ENCODE data around the gene ARHGEF25.
"Not testable (repeated sequence)": the region's sequence is repeated elsewhere in the genome, so short reads cannot be mapped to it uniquely, and the experiment has no call there.

Gene ARHGEF25

DNA sequence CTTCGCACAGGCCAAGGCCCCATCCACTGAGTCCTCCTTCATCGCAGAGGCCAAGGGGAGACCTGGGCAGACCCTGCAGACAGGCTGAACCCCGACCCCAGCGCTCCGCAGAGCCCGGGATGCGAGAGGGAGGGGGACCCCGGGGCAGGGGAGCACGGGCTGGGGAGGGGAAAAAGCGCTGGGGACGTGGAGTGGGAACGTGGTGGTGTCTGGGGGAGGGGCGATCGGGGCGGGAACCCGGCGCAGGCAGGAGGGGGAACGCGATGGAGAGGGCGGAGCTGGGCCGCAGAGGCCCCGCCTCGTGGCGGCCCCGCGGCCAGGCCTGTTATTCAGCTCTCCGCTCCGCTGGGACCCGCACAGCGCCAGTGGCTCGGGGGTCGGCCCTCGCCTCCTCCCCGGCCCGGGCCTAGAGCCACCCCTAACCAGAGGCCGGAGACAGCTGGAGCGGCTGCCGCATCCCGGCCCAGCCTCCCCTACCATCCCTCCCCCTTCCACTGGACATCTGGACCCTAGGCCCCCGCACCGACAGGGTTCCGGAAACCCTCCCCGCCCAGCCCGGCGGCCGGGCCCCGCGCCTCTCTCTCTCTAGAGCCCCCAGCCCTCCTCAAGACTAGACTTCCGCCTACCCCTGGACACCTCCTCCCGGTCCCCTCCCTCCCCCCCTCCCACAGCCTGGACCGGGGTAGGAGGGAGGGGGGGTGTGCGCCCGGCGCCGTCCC lies at the start of gene ARHGEF25:
Gene ARHGEF25 (plus strand): TSS at position 328 of the 719 bp plus-strand sequence. CDS start 460 bp downstream, outside the sequence.
- DNase-seq, result peak; percentile 37

DNA sequence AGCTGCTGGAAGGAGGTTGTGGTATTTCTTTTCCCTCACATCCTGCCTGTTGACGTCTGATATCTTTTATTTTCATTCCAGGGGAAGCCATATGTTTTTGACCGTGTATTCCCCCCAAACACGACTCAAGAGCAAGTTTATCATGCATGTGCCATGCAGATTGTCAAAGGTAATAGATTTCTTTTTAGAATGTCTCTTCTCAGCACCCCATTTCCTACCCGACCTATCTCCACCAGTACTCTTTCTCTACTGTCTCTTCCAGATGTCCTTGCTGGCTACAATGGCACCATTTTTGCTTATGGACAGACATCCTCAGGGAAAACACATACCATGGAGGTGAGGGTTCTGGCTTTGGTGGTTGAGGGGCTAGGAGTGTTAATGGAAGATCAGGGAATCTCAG lies 47.9 kb upstream of the ARHGEF25 start:
- DNase-seq, result no peak

DNA sequence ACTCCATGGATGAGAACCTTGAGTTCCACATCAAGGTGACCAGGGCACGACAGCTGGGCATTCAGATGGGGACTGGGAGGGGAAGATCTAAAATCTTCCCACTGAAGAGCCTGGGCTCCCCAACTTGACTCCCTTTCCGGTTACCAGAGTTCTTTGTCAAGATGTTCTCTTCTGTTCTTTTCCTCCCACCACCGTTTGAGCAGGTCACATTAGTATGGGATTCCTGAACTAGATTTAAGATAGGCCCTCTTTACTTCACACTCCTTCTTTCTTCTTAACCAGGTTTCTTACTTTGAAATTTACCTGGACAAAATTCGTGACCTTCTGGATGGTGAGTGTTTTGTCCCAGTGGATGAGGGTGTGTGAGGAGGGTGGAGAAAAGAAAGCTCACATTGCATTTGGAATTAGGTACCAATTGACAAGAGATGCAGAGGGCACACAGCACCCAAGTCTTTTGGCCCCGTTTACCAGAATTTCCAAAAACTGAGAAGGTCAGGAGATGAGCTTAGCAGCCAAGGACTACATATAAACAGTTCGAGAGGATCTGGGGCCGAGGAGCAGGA lies 47.0 kb upstream of the ARHGEF25 start:
- no peak for DNase-seq

DNA sequence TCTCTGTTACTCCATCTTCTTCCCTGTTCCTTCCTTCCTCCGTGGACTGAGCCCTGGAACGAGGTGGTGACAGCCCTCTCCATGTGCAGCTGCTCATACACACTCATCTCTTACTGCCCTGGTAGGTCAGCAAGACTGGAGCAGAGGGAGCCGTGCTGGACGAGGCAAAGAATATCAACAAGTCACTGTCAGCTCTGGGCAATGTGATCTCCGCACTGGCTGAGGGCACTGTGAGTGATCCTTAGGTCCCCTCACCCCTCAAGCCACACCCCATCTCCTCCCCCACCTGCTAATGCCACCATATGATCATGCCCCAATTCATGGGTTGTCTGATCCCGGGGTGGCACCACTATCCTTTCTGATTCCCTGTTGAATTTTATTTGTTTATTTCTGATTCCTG lies 42.4 kb upstream of the ARHGEF25 start:
- no peak for DNase-seq

DNA sequence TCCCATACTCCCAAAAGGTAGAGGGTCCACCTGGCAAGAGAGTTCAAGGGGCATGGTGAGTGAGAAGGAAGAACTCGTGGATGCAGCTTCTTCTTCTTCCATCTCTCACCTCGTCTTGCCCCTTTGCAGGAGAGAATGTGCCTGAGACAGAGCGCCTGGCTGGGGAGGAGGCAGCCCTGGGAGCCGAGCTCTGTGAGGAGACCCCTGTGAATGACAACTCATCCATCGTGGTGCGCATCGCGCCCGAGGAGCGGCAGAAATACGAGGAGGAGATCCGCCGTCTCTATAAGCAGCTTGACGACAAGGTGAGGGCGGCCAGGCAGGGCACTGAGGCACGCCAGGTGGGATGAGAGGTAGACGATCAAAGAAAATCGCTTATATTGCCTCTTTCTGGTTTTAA lies 41.4 kb upstream of the ARHGEF25 start:
- no peak for DNase-seq

DNA sequence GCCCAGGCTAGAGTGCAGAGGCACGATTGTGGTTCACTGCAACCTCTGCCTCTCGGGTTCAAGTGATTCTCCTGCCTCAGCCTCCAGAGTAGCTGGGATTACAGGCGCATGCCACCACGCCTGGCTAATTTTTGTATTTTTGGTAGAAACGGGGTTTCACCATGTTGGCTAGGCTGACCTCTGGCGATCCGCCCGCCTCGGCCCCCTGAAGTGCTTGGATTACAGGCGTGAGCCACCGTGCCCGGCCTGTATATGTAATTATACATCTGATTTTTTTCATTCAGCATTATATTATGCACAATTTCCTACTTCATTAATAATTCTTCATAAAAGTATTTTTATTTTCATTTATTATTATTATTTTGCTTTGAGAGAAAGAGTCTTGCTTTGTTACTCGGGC lies 40.8 kb upstream of the ARHGEF25 start:
- DNase-seq, result not testable (repeated sequence)

DNA sequence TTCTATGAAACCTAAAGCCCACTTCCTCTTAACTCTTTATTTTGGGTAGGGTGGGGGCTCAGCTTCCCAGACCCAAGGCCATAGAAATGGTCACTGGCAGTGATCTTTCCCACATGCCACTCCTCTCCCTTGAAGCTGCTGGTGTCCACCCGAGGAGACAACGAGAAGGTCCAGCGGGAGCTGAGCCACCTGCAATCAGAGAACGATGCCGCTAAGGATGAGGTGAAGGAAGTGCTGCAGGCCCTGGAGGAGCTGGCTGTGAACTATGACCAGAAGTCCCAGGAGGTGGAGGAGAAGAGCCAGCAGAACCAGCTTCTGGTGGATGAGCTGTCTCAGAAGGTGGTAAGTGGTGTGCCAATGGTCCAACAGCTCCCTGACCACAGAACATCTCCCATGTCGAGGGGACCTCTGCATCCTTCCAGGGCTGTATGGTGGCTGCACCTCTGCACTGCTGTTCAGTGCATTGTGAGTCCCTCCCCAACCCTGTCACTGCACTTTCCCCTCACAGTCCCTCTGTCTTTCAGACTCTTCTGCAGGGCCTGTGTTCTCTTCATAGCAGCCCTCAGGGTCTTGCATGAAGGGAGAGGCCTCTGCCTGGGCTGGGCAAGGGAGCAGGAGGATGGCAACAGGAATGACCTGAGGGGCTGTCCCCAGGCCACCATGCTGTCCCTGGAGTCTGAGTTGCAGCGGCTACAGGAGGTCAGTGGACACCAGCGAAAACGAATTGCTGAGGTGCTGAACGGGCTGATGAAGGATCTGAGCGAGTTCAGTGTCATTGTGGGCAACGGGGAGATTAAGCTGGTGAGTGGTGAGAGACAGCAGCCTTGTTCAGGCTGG lies 39.1 kb upstream of the ARHGEF25 start:
- DNase-seq, result no peak

DNA sequence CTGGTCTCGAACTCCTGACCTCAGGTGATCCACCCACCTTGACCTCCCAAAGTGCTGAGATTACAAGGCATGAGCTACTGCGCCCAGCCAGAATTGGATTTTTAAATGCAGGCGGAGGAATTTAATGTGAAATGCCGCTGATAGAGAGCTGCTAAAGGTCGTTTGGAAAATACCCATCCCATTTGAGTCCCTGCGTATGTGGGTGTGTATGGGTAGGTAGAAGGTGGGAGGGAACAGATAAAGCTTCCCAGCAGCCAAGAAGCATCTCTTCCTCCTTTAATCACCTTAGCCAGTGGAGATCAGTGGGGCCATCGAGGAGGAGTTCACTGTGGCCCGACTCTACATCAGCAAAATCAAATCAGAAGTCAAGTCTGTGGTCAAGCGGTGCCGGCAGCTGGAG lies 36.4 kb upstream of the ARHGEF25 start:
- no peak for DNase-seq

DNA sequence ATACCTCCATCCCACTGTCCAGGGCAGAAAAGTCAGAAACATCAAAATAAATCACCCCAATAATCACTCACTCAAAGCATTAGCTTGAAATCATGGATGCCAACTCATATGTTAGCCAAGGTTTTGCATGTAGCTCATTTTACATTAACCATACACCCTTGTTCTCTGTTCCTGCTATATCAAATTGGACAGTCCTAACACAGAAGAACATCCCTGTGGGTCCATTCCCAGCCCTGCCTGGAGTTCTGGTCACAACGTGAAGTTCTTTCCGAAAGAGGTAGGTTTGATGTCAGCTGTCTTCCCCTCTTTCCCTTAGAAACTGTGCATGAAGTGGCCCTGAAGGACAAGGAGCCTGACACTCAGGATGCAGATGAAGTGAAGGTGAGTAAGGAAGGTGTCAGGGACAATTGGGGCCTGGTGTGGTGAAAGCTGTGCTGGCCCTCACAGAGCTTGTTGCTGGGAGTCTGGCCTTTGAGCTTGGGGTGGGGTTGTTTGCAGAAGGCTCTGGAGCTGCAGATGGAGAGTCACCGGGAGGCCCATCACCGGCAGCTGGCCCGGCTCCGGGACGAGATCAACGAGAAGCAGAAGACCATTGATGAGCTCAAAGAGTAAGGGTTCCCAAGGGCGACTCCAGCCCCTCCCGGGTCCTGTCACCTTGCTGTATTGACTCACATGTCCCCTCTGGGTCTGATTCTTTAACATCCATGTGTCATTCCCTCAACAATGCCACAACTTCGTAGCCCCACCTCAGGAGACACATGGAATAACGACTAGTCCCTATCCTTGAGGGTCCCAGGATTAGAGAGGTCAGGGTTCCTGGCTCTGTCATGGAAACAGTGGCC lies 35.2 kb upstream of the ARHGEF25 start:
- DNase-seq, result no peak

DNA sequence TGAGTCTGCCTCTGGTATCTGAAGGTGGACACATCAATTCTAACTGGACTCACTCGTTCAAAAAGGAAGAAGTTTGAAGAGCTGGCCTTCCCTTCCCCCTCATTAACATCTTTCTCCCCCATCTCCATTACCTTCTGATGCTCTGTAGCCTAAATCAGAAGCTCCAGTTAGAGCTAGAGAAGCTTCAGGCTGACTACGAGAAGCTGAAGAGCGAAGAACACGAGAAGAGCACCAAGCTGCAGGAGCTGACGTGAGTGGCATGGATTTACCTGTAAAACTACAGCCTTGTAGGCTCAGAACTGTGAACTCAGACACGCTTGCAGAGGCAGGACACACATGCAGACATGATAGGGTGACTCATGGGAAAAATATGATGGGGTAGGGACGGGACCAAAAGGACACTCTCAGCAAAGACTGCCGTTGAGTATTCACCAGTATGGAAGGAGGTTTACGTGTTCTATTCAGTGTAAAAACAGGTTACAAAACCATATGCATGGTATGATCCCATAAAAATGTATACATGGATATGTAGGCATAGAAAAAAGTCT lies 34.5 kb upstream of the ARHGEF25 start:
- DNase-seq, result no peak

DNA sequence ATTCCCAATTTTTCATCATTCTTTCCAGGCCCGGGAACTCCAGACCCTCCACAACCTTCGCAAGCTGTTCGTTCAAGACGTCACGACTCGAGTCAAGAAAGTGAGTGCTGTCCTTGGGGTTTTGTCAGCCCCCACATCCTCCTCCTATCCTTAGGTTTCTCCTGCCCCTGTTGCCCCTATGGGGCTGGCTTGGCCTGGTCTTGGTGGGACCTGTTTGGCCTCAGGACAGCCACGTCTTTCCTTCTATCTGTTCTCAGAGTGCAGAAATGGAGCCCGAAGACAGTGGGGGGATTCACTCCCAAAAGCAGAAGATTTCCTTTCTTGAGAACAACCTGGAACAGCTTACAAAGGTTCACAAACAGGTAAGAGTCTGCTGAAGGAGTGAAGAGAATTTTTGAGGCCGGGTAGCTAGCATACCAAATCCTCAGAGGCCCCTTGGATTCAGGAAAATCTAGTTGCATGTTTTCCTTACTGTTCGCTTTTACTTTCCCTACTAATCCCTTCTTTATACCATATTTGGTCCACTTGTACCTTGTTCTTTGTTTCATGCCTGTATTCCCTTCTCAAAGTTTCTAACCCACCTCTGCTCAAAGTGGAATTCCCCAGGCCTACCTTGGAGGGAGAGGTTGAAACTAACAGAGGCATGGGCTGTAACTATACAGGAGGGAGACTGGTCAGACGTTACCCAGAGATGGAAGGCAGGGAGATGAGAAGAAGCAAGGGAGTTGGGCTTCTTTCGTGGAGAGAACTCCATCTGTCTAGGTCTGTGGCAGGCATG lies 33.1 kb upstream of the ARHGEF25 start:
- DNase-seq, result no peak

DNA sequence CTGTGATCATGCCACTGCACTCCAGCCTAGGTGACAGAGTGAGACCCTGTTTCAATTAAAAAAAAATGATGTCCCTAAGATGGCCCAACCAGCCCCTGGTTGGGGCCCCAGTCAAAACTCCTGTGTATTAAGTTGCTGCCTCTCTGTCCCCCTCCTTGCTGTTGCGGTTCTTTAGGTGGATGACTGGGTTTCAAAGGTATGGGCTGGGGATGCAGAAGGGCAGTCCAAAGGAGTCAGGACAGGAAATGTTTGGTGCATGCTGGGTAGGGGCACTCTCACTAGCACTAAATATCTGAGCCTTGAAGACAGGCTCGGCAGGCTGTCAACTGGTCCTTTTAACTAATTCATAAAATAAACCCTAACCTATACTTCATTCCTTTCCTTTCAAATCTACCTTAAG lies 32.2 kb upstream of the ARHGEF25 start:
- no peak for DNase-seq

DNA sequence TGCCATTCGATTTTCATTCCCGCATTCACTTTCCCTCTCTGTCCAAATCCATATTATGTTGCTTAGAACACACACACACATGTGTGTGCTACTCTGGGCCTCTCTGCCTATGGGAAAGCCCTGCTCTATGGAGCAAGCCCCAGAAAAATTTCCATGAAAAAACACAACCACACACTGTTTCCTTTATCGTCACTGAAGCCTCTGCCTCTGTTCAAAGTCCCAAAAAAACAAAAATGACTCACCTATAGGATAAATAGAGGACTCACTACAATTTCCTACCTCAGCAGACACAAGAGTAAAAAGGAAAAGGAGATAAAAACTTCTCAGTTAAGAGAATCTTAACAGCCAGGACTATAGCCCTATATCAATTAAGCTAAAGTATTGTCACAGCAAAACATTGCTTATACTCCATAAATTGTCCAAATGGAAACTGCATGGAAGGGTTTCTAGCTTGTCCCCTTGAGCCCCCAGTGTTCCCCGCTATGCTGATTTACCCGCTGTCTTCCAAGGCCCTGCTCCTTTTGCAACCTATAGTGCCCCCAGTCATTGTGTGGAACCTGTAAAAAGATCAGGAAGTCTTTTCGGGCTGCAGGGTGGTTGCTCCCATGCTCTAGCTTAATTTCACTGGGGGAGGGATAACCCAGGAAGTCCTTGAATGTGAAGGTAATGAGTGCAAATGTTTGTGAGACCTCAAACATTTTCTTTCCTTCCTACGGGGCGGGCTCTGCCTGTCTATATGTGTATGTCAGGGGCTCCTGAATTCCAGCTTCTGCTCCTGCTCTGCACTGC lies 31.4 kb upstream of the ARHGEF25 start:
- no peak for DNase-seq

DNA sequence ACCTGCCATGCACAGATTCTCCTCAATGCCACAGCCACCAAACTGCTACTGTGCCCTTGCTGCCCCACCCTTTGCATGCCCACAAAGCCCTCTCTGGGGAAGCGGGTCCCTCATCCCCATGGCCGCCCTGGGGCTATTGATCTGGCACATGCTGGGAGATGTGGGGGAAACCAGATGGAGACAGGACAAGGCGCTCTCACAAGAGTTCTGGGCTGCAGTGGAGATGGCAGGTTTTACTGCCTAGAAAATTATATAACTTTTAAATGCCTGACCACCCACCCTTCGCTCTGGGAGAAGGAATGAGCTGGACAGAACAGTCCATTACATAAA lies 30.8 kb upstream of the ARHGEF25 start:
- DNase-seq, result no peak

DNA sequence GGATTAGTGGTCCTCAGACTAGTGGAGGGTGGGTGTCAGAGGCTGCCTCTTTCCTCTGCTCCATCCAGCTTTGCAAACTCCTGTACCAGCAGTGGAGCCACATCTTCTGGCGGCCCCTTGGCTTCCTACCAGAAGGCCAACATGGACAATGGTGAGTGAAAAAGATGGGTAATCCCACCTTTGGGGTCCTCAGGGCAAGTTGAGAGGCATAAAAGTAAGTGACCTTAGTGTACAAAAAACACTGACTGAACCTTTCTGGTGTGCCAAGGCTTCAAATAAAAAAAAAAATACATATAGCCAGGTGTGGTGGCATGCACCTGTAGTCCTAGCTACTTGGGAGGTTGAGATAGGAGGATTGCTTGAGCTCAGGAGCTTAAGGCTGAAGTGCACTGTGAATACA lies 29.4 kb upstream of the ARHGEF25 start:
- no peak for DNase-seq

DNA sequence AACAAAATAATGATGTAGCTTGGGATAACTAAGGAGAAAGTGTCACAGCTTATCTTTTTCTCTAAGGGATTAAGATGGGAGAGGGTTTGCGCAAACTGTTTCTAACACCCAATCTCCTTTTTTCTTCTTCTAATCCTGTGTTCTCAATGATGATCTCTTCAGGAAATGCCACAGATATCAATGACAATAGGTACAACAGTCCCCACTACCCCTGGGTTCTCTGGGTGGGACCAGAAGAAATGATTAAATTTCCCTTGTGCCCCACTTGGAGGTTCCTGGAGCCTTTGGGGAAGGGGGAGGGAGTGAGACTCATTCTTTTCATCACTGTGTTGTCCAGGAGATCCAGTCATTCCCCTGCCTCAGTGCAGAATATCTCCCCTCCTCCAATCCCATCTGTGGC lies 28.8 kb upstream of the ARHGEF25 start:
- no peak for DNase-seq

DNA sequence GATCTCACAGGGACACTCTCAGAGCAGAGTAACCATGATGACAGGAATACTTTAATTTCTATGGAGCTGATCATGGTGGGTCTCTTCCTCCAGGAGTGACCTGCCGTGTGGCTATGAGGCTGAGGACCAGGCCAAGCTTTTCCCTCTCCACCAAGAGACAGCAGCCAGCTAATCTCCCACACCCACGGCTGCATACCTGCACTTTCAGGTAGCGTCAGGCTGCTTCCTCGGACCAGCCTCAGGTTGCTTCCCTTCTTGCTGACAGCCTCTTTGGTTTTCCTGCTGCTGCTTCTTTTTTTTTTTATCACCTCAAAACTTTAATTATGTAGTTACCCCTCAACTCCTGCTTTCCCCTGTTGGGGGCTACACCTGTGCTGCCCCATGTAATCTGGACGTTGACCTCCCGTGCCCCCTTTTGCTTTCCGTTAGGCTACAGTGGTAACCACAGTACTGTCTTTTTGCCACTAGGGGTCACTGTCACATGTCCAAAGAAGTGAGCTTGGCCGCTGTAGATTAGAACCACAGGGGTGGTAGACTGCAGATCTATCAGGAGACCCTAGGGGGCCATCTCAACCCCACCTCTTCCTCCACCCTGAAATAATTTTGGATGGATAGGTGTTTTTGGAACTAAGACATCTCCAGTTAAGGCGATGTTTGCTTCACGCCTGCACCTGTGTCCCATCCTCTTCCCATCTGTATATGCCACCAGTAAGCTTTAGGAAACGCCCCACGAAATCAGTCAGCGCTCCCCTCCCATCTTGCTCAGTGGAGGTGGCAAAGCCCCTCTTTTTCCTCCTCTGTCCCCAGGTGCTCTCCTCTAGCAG lies 28.0 kb upstream of the ARHGEF25 start:
- peak; percentile 29 to 83 for DNase-seq

DNA sequence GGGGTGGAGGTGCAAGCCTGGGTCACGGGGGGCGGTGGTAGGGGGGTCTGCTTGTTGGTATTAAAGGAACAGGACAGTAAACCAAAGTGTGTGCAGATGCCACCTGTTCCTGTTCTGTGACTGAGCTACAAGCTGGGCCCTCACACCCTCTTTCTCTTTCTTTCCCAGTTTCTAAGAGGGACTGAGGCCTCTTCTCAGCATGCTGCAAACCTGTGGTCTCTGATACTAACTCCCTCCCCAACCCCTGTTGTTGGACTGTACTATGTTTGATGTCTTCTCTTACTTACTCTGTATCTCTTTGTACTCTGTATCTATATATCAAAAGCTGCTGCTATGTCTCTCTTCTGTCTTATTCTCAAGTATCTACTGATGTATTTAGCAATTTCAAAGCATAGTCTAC lies 27.2 kb upstream of the ARHGEF25 start:
- no peak for DNase-seq

DNA sequence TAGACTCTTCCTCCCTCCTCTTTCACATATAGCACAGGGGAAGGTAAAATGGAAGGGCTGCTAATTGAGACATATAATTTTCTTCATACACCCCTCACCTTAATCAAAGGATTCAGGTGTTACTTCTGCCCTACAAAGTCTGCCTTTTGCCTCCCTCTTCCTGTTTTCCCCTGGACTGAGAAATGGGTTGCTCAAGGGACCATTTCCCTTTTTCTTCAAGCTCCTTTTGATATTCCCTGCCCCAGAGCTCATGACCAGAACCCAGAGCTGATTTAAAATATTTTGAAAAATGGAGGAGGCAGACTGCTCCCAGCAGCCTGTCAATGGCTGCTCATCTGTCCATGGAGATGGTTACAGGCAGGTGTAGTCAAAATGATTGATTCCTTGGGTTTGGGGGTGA lies 26.5 kb upstream of the ARHGEF25 start:
- DNase-seq, result no peak

DNA sequence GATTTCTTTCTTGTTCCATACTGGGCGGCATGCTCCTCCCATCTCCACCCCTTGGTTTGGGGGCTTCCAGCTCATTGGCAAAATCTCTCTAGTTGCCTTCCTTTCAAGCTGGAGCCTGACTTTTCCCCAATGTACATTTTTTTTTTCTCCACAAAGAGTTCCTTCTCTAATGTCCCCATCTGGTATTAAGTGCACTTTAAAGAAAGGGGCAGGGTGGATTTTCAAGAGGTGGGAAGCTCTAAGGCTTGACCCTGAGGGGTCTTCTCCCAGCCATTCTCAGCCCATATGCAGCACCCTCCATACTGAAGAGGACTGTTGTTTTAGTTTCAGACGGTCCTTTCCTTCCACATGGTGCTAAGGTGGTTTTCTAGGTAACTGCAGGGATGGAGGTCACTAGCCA lies 26.1 kb upstream of the ARHGEF25 start:
- no peak for DNase-seq

All from hippocampal formation (tissue), 2 donors.